Diencephalon (tissue), 1 donor: ENCODE measurements around the gene CCDC88A. TPM values are rescaled to one million over a fixed set of nuclear protein-coding genes. Genes with fewer than 3 reads are reported as not detected.

Source experiments
- small RNA-seq: library from RNA; depleted of rRNA; stranded (forward); fragments of <200 nt; gene quantifications from one replicate; pipeline ENCODE3, GENCODE V24; 2014
- total RNA-seq: library from RNA; depleted of rRNA; stranded (reverse); fragments of >200 nt; gene quantifications from one replicate; pipeline ENCODE4 v1.2.3, GENCODE V29; 2014

The CCDC88A gene, protein sequence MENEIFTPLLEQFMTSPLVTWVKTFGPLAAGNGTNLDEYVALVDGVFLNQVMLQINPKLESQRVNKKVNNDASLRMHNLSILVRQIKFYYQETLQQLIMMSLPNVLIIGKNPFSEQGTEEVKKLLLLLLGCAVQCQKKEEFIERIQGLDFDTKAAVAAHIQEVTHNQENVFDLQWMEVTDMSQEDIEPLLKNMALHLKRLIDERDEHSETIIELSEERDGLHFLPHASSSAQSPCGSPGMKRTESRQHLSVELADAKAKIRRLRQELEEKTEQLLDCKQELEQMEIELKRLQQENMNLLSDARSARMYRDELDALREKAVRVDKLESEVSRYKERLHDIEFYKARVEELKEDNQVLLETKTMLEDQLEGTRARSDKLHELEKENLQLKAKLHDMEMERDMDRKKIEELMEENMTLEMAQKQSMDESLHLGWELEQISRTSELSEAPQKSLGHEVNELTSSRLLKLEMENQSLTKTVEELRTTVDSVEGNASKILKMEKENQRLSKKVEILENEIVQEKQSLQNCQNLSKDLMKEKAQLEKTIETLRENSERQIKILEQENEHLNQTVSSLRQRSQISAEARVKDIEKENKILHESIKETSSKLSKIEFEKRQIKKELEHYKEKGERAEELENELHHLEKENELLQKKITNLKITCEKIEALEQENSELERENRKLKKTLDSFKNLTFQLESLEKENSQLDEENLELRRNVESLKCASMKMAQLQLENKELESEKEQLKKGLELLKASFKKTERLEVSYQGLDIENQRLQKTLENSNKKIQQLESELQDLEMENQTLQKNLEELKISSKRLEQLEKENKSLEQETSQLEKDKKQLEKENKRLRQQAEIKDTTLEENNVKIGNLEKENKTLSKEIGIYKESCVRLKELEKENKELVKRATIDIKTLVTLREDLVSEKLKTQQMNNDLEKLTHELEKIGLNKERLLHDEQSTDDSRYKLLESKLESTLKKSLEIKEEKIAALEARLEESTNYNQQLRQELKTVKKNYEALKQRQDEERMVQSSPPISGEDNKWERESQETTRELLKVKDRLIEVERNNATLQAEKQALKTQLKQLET (N-terminal part only)
- total RNA-seq = 388 TPM

DNA sequence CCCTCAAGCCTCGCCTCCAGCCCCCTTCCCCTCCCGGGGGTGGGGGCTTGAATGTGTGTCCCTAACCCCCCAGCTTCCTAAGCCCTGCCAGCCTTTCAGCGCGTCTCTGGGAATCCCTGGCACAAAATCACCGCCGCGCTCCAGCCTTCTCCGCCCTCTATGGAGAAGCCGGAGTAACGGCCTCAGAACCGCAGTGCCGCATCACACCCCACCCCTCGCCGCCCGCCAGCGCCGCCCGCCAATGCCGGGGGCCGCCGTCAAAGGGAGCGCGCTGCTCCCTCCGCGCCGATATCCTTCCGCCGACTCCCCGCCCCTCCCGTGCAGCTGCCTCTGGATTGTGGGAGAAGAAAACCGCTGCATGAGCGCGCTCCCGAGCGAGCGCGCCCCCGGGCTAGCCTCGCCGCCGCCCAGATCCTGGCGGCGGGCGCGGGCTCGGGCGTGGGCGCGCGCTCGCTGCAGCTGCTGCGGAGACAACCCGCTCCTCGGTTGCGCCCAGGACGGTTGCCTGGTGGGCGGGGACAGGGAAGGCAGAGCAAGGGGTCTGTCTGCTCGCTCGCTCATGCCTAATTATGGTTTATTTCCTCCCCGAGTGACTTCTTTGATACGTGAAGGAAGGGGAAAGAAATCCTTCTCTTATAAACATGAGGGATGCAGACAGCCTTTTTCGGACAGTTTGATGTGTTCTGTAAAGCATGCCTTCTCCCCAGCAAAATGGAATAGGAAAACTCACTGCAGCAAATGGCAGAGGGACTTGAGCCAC is at the start of gene CCDC88A:
CCDC88A (minus strand) TSS at position 178 of the 760 bp plus-strand sequence. CDS start 777 bp downstream, outside the sequence.

DNA sequence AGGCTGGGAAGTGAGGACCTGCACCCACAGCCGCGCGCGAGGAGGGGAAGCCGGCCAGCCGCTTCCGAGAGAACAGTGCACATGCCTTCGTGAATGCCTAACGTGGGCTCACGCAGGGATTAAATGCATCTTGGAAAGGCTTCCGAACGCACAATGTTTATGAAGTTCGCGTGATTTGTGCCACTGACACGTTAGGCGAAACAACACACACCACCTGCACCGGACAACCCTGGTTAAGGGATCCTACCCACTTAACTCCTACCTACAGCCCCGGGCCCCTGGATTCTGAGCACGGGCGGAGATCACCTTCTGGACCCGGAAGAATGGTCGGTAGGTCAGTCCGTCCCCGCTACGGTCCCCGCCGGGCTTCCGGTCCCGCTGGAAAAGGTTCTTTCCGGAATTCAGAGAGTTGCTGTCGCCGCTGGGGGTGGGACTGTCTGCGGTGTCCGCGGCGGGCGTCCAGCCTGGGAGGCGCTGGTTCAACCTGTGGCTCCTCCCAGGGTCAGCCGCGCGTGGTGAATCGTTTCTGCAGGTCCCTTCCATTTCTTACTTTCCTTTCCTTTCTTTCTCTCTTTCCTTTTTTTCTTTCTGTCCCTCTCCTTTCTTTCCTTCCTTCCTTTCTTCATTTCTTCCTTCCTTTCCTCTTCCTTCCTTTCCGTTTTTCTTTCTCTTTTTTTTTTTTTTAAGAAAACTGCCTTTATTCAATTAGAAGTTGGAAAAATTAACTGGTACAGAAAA is 150.6 kb downstream of the CCDC88A start, which contains the start of gene MTIF2:
MTIF2 (minus strand) TSS at position 325 of the 738 bp plus-strand sequence. CDS start 5,373 bp downstream, outside the sequence.

Small RNA genes lying within 50 kb of the gene (small RNA-seq; reads per million reads assigned to genes)
- not detected for gene RF00019
- gene RNU6-221P = not detected
- gene RNU6-775P = not detected

Other genes with a start within 250 kb of the CCDC88A start
- gene CLHC1, start 187.6 kb downstream of the CCDC88A start, total RNA-seq = 27.5 TPM
- 680 TPM for gene RPS27A, start 187.2 kb downstream of the CCDC88A start, total RNA-seq
- gene MTIF2, start 150.6 kb downstream of the CCDC88A start, total RNA-seq = 27.9 TPM
- gene CFAP36, start 99.9 kb upstream of the CCDC88A start, total RNA-seq = 42.0 TPM
- 114 TPM for gene PPP4R3B, start 197.8 kb upstream of the CCDC88A start, total RNA-seq